Activated CD4-positive, alpha-beta memory T cell treated with anti-CD3 and anti-CD28 coated beads for 36 hours (primary cell): ENCODE measurements around the gene CDR2. TPM values are rescaled to one million over a fixed set of nuclear protein-coding genes. Genes with fewer than 3 reads are reported as not detected.

ENCODE experiments used
- CTCF ChIA-PET: fragments of 350-600 bp; sonication (Branson Sonifier 250); formaldehyde crosslinking; loops from one replicate; lab custom pipeline; 2021; ENCODE audit warnings: antibody characterized with exemption, inconsistent platforms; lab: Charles Lee
- POLR2A ChIA-PET: fragments of 350-600 bp; sonication (Branson Sonifier 250); formaldehyde crosslinking; loops from one replicate; lab custom pipeline; 2021; ENCODE audit warnings: antibody characterized with exemption; lab: Charles Lee
- DNase-seq: peaks from one replicate; pipeline ENCODE4 v3.0.0-alpha.2; 2020
- H3K27ac Mint-ChIP-seq: one replicate; pipeline ENCODE4 v1.8.0; 2021; ENCODE audit warnings: mixed read lengths
- H3K27me3 Mint-ChIP-seq: one replicate; pipeline ENCODE4 v1.8.0; 2021; ENCODE audit warnings: mixed read lengths
- H3K36me3 Mint-ChIP-seq: one replicate; pipeline ENCODE4 v1.8.0; 2021; ENCODE audit warnings: mixed read lengths
- H3K4me1 Mint-ChIP-seq: one replicate; pipeline ENCODE4 v1.8.0; 2021; ENCODE audit warnings: low read depth, mixed read lengths
- H3K4me3 Mint-ChIP-seq: one replicate; pipeline ENCODE4 v1.8.0; 2021; ENCODE audit warnings: mild to moderate bottlenecking, mixed read lengths
- H3K9me3 Mint-ChIP-seq: one replicate; pipeline ENCODE4 v1.8.0; 2021; ENCODE audit warnings: mixed read lengths
- intact Hi-C: fragments of 100-400 bp; cut with micrococcal nuclease; formaldehyde crosslinking; loops from one replicate; pipeline ENCODE4 v1.15.1; 2023
- total RNA-seq, 2 experiments: library from RNA; stranded (reverse); gene quantifications; one replicate each; pipeline ENCODE4 v1.2.3, GENCODE V29; 2021

Gene CDR2
- total RNA-seq, 2 experiments from 2014 or later, result 44.0 to 44.4 TPM

DNA sequence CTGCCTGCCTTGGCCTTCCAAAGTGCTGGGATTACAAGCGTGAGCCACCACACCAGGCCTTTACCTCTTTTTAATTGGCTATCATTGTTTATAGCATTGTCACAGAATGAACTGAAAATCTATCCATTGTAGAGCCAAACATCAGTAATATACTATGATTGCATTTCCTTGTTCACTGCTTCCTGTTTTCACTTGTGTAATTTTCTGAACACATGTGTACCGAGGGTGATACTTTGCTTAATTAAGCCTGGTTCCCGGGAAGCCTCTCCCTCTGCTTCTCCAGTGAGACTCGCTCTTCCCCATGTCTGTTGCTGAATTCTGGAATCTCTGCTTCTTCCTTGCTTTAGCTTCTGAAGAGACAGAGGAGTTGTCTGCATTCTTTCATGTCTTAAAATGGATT is 44.1 kb downstream of the CDR2 start:
- intact Hi-C loops, result no loop called here
- POLR2A ChIA-PET, result no interaction called here
- H3K4me1 Mint-ChIP-seq, result peaks cover 1% of the 10 kb centered on the region
- no peaks in the 10 kb centered on the region for H3K9me3 Mint-ChIP-seq
- H3K4me3 Mint-ChIP-seq, result no peak overlapping the region
- H3K27ac Mint-ChIP-seq, result peak overlapping the region; percentile 63
- no peak for DNase-seq
- peaks cover 57% of the 10 kb centered on the region for H3K36me3 Mint-ChIP-seq
- CTCF ChIA-PET, result no interaction called here
- H3K27me3 Mint-ChIP-seq, result no peaks in the 10 kb centered on the region

GRCh38 chr16:22329199-22329695 is 45.2 kb downstream of the CDR2 start:
- ChIA-PET POLR2A (no interaction called here), CTCF (interaction anchor here (0.6 to 1.1 kb wide), 2 partner anchors 8 to 304 kb away, joined by 3 to 5 read pairs; no protein-coding TSS in a partner anchor)
- no peak for DNase-seq
- peaks cover 1% of the 10 kb centered on the region for H3K4me1 Mint-ChIP-seq
- H3K9me3 Mint-ChIP-seq, result no peaks in the 10 kb centered on the region
- no peak overlapping the region for H3K27ac Mint-ChIP-seq
- H3K4me3 Mint-ChIP-seq, result no peak overlapping the region
- intact Hi-C loops, result loop anchor here (10.0 kb wide), 2 partner anchors 1024 to 1174 kb away; partner anchors contain the start of genes DNAH3 and LDAF1
- no peaks in the 10 kb centered on the region for H3K27me3 Mint-ChIP-seq
- peaks cover 53% of the 10 kb centered on the region for H3K36me3 Mint-ChIP-seq

DNA sequence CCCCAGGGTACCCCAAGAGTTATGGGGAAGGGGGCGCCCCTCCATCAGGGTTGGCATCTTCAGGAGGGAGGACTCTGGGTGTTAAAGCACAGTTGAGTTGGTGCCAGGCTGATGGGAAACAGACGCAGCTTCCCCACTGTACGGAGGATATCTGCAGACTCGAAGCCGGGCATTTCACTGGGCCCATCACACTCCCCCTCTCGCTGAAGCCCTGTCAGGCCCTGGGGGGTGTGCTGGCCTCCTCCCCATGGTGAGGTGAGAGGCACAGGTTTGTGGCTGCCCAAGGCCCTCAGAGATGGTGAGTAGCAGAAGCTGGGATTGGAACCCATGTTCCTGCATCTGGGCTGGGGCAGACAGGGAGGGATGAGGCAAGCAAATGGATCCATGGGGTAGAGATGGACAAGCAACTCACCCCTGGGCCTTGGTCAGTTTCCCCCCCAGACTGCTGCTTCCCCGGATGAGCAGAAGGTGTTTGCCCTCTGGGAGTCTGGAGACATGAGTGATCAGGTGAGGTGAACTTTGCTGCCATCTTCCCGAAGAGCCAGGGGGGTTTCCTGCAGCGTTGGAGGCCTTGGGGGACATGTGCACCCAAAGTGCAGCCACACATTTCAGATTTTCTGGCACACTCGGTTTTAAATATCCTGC is 46.2 kb downstream of the CDR2 start:
- no peak overlapping the region for H3K27ac Mint-ChIP-seq
- CTCF ChIA-PET, result no interaction called here
- no peak for DNase-seq
- intact Hi-C loops, result loop anchor here (10.0 kb wide), 2 partner anchors 1023 to 1173 kb away; partner anchors contain the start of genes DNAH3 and LDAF1
- H3K27me3 Mint-ChIP-seq, result no peaks in the 10 kb centered on the region
- H3K9me3 Mint-ChIP-seq, result no peaks in the 10 kb centered on the region
- peaks cover 43% of the 10 kb centered on the region for H3K36me3 Mint-ChIP-seq
- POLR2A ChIA-PET, result no interaction called here
- H3K4me3 Mint-ChIP-seq, result no peak overlapping the region
- H3K4me1 Mint-ChIP-seq, result peaks cover 1% of the 10 kb centered on the region

- Mint-ChIP-seq H3K27me3 (no peaks in the 10 kb centered on the region), H3K36me3 (peaks cover 41% of the 10 kb centered on the region), H3K4me3 (no peak overlapping the region), H3K4me1 (peaks cover 1% of the 10 kb centered on the region), H3K9me3 (no peaks in the 10 kb centered on the region), H3K27ac (no peak overlapping the region)
- ChIA-PET CTCF (no interaction called here), POLR2A (no interaction called here)
- DNase-seq, result no peak
- intact Hi-C loops, result loop anchor here (10.0 kb wide), 2 partner anchors 1023 to 1173 kb away; partner anchors contain the start of genes DNAH3 and LDAF1
Observed at GRCh38 chr16:22327446-22327775, 47.0 kb downstream of the CDR2 start.

GRCh38 chr16:22326771-22327445 is 47.5 kb downstream of the CDR2 start:
- DNase-seq, result no peak
- CTCF ChIA-PET, result no interaction called here
- Mint-ChIP-seq H3K36me3 (peaks cover 36% of the 10 kb centered on the region), H3K4me1 (peaks cover 1% of the 10 kb centered on the region), H3K27me3 (no peaks in the 10 kb centered on the region), H3K9me3 (no peaks in the 10 kb centered on the region), H3K27ac (peak overlapping the region; percentile 38), H3K4me3 (no peak overlapping the region)
- intact Hi-C loops, result loop anchor here (10.0 kb wide), 2 partner anchors 1022 to 1172 kb away; partner anchors contain the start of genes DNAH3 and LDAF1
- POLR2A ChIA-PET, result no interaction called here

GRCh38 chr16:22326369-22326652 is 48.1 kb downstream of the CDR2 start:
- no peaks in the 10 kb centered on the region for H3K27me3 Mint-ChIP-seq
- H3K4me1 Mint-ChIP-seq, result peaks cover 2% of the 10 kb centered on the region
- H3K27ac Mint-ChIP-seq, result no peak overlapping the region
- H3K4me3 Mint-ChIP-seq, result no peak overlapping the region
- DNase-seq, result no peak
- CTCF ChIA-PET, result no interaction called here
- H3K9me3 Mint-ChIP-seq, result no peaks in the 10 kb centered on the region
- intact Hi-C loops, result loop anchor here (10.0 kb wide), 2 partner anchors 1022 to 1172 kb away; partner anchors contain the start of genes DNAH3 and LDAF1
- POLR2A ChIA-PET, result no interaction called here
- H3K36me3 Mint-ChIP-seq, result peaks cover 31% of the 10 kb centered on the region

GRCh38 chr16:22325598-22326368 is 48.6 kb downstream of the CDR2 start:
- H3K27me3 Mint-ChIP-seq, result no peaks in the 10 kb centered on the region
- intact Hi-C loops, result loop anchor here (10.0 kb wide), 2 partner anchors 1021 to 1171 kb away; partner anchors contain the start of genes DNAH3 and LDAF1
- DNase-seq, result no peak
- no peak overlapping the region for H3K27ac Mint-ChIP-seq
- no peaks in the 10 kb centered on the region for H3K9me3 Mint-ChIP-seq
- POLR2A ChIA-PET, result no interaction called here
- CTCF ChIA-PET, result no interaction called here
- peaks cover 34% of the 10 kb centered on the region for H3K36me3 Mint-ChIP-seq
- H3K4me3 Mint-ChIP-seq, result no peak overlapping the region
- peaks cover 8% of the 10 kb centered on the region for H3K4me1 Mint-ChIP-seq

GRCh38 chr16:22324787-22325597 is 49.4 kb downstream of the CDR2 start:
- H3K4me3 Mint-ChIP-seq, result no peak overlapping the region
- H3K4me1 Mint-ChIP-seq, result peaks cover 9% of the 10 kb centered on the region
- no peaks in the 10 kb centered on the region for H3K9me3 Mint-ChIP-seq
- peaks cover 32% of the 10 kb centered on the region for H3K36me3 Mint-ChIP-seq
- ChIA-PET CTCF (no interaction called here), POLR2A (no interaction called here)
- intact Hi-C loops, result loop anchor here (10.0 kb wide), 2 partner anchors 1020 to 1170 kb away; partner anchors contain the start of genes DNAH3 and LDAF1
- no peaks in the 10 kb centered on the region for H3K27me3 Mint-ChIP-seq
- H3K27ac Mint-ChIP-seq, result no peak overlapping the region
- no peak for DNase-seq

- no peak overlapping the region for H3K27ac Mint-ChIP-seq
- H3K36me3 Mint-ChIP-seq, result peaks cover 28% of the 10 kb centered on the region
- ChIA-PET CTCF (interaction anchor here (0.5 kb wide), 1 partner anchor 1193 kb away, joined by 3 read pairs; no protein-coding TSS in a partner anchor), POLR2A (no interaction called here)
- intact Hi-C loops, result loop anchor here (10.0 kb wide), 2 partner anchors 1019 to 1169 kb away; partner anchors contain the start of genes DNAH3 and LDAF1
- H3K9me3 Mint-ChIP-seq, result no peaks in the 10 kb centered on the region
- DNase-seq, result no peak
- H3K4me3 Mint-ChIP-seq, result no peak overlapping the region
- H3K27me3 Mint-ChIP-seq, result no peaks in the 10 kb centered on the region
- H3K4me1 Mint-ChIP-seq, result peaks cover 9% of the 10 kb centered on the region
Observed at GRCh38 chr16:22323959-22324786, 50.2 kb downstream of the CDR2 start.

- no peaks in the 10 kb centered on the region for H3K27me3 Mint-ChIP-seq
- H3K4me1 Mint-ChIP-seq, result peaks cover 9% of the 10 kb centered on the region
- DNase-seq, result no peak
Observed at GRCh38 chr16:22323173-22323958, 51.1 kb downstream of the CDR2 start.

More at GRCh38 chr16:22323173-22323958, 51.1 kb downstream of the CDR2 start:
- no peak overlapping the region for H3K27ac Mint-ChIP-seq
- H3K9me3 Mint-ChIP-seq, result no peaks in the 10 kb centered on the region
- intact Hi-C loops, result loop anchor here (10.0 kb wide), 2 partner anchors 1019 to 1169 kb away; partner anchors contain the start of genes DNAH3 and LDAF1
- ChIA-PET POLR2A (no interaction called here), CTCF (interaction anchor here (1.0 kb wide), 1 partner anchor 23 kb away, joined by 3 read pairs; no protein-coding TSS in a partner anchor)
- H3K36me3 Mint-ChIP-seq, result peaks cover 30% of the 10 kb centered on the region
- H3K4me3 Mint-ChIP-seq, result no peak overlapping the region
